ENCODE measurements around the gene TLE4.

The TLE4 gene

GRCh38 chr9:79764374-79764773, 192.6 kb downstream of the TLE4 start:
- H4K91ac ChIP-seq (ENCODE audit: low read depth, low read length, poor library complexity): no peak overlapping the region
- no peak overlapping the region for H2AFZ ChIP-seq (ENCODE audit: low read length)
- DNase-seq (ENCODE audit: low spot score): no peak
- H2BK5ac ChIP-seq (ENCODE audit: low read length): no peak overlapping the region
- no peak overlapping the region for H3K9ac ChIP-seq (ENCODE audit: low read depth, low read length, poor library complexity)
- no peaks in the 10 kb centered on the region for H3K36me3 ChIP-seq (replicated peaks in 1 of 2; ENCODE audit: control insufficient read depth in 2 of 2, insufficient read depth in 2 of 2, low read length in 2 of 2)
- no peak overlapping the region for H3K18ac ChIP-seq (ENCODE audit: low read length)
- H3K9me3 ChIP-seq (replicated peaks in 1 of 2; ENCODE audit: control insufficient read depth in 2 of 2, insufficient read depth in 1 of 2, low read depth in 1 of 2, low read length in 2 of 2): no peaks in the 10 kb centered on the region
- no peaks in the 10 kb centered on the region for H3K27me3 ChIP-seq (ENCODE audit: control insufficient read depth in 3 of 3, insufficient read depth in 3 of 3, low read depth in 1 of 3, low read length in 3 of 3)
- peaks cover 0 to 1% of the 10 kb centered on the region in 2 donors for H3K4me1 ChIP-seq (ENCODE audit: control insufficient read depth in 2 of 2, insufficient read depth in 1 of 2, low read depth in 1 of 2, low read length in 2 of 2)
- no peak overlapping the region for H2BK120ac ChIP-seq (ENCODE audit: low read depth, low read length)
- H3K79me1 ChIP-seq (ENCODE audit: low read depth, low read length): no peaks in the 10 kb centered on the region
- no peak overlapping the region for H2AK5ac ChIP-seq (ENCODE audit: low read depth, low read length)
- H3K27ac ChIP-seq (replicated peaks; ENCODE audit: low read length): no peak overlapping the region
- no peak overlapping the region for H3K14ac ChIP-seq (ENCODE audit: low read length)
- no peak overlapping the region for H3K4me3 ChIP-seq (ENCODE audit: low read length in 2 of 2)
- no peak overlapping the region for H3K23ac ChIP-seq (ENCODE audit: low read depth, low read length, poor library complexity)
- no peak overlapping the region for H2BK12ac ChIP-seq (ENCODE audit: low read length)
- no peak overlapping the region for H2BK15ac ChIP-seq (ENCODE audit: low read length)
- H4K8ac ChIP-seq (ENCODE audit: low read depth, low read length): no peak overlapping the region
- H3K4me2 ChIP-seq (ENCODE audit: insufficient read depth, low read length, poor library complexity, severe bottlenecking): no peak overlapping the region
- WGBS, 2 donors (ENCODE audit: extremely low coverage in 2 of 2, insufficient read length in 2 of 2, insufficient replicate concordance in 1 of 2): no CpG with 5 or more reads among the region's 3 CpGs
- H3K4ac ChIP-seq (ENCODE audit: low read length): no peak overlapping the region

- no peak overlapping the region for H3K4me3 ChIP-seq (ENCODE audit: low read length in 2 of 2)
- no peak overlapping the region for H4K91ac ChIP-seq (ENCODE audit: low read depth, low read length, poor library complexity)
- no peaks in the 10 kb centered on the region for H3K9me3 ChIP-seq (replicated peaks in 1 of 2; ENCODE audit: control insufficient read depth in 2 of 2, insufficient read depth in 1 of 2, low read depth in 1 of 2, low read length in 2 of 2)
- no peak overlapping the region for H2AFZ ChIP-seq (ENCODE audit: low read length)
- H3K4ac ChIP-seq (ENCODE audit: low read length): no peak overlapping the region
- no CpG with 5 or more reads among the region's 6 CpGs for WGBS, 2 donors (ENCODE audit: extremely low coverage in 2 of 2, insufficient read length in 2 of 2, insufficient replicate concordance in 1 of 2)
- H2BK5ac ChIP-seq (ENCODE audit: low read length): no peak overlapping the region
- no peaks in the 10 kb centered on the region for H3K79me1 ChIP-seq (ENCODE audit: low read depth, low read length)
- no peak overlapping the region for H3K9ac ChIP-seq (ENCODE audit: low read depth, low read length, poor library complexity)
- peaks cover 0 to 1% of the 10 kb centered on the region in 2 donors for H3K4me1 ChIP-seq (ENCODE audit: control insufficient read depth in 2 of 2, insufficient read depth in 1 of 2, low read depth in 1 of 2, low read length in 2 of 2)
- no peak overlapping the region for H2BK15ac ChIP-seq (ENCODE audit: low read length)
- no peak overlapping the region for H4K8ac ChIP-seq (ENCODE audit: low read depth, low read length)
- H3K27ac ChIP-seq (replicated peaks; ENCODE audit: low read length): no peak overlapping the region
- no peak overlapping the region for H3K23ac ChIP-seq (ENCODE audit: low read depth, low read length, poor library complexity)
- no peak overlapping the region for H2BK12ac ChIP-seq (ENCODE audit: low read length)
- H3K18ac ChIP-seq (ENCODE audit: low read length): no peak overlapping the region
- H3K36me3 ChIP-seq (replicated peaks in 1 of 2; ENCODE audit: control insufficient read depth in 2 of 2, insufficient read depth in 2 of 2, low read length in 2 of 2): no peaks in the 10 kb centered on the region
- no peak for DNase-seq (ENCODE audit: low spot score)
- H3K14ac ChIP-seq (ENCODE audit: low read length): no peak overlapping the region
- no peaks in the 10 kb centered on the region for H3K27me3 ChIP-seq (ENCODE audit: control insufficient read depth in 3 of 3, insufficient read depth in 3 of 3, low read depth in 1 of 3, low read length in 3 of 3)
- no peak overlapping the region for H3K4me2 ChIP-seq (ENCODE audit: insufficient read depth, low read length, poor library complexity, severe bottlenecking)
- H2AK5ac ChIP-seq (ENCODE audit: low read depth, low read length): no peak overlapping the region
- H2BK120ac ChIP-seq (ENCODE audit: low read depth, low read length): no peak overlapping the region
Measured at GRCh38 chr9:79765466-79765865, 193.7 kb downstream of the TLE4 start.

- H3K23ac ChIP-seq (ENCODE audit: low read depth, low read length, poor library complexity): no peak overlapping the region
- no peak overlapping the region for H3K4me2 ChIP-seq (ENCODE audit: insufficient read depth, low read length, poor library complexity, severe bottlenecking)
- H3K4ac ChIP-seq (ENCODE audit: low read length): no peak overlapping the region
- H3K18ac ChIP-seq (ENCODE audit: low read length): no peak overlapping the region
- H3K27ac ChIP-seq (replicated peaks; ENCODE audit: low read length): no peak overlapping the region
- no peak for DNase-seq (ENCODE audit: low spot score)
- H2BK5ac ChIP-seq (ENCODE audit: low read length): no peak overlapping the region
- H3K9me3 ChIP-seq (replicated peaks in 1 of 2; ENCODE audit: control insufficient read depth in 2 of 2, insufficient read depth in 1 of 2, low read depth in 1 of 2, low read length in 2 of 2): no peaks in the 10 kb centered on the region
- no peaks in the 10 kb centered on the region for H3K79me1 ChIP-seq (ENCODE audit: low read depth, low read length)
- no peaks in the 10 kb centered on the region for H3K36me3 ChIP-seq (replicated peaks in 1 of 2; ENCODE audit: control insufficient read depth in 2 of 2, insufficient read depth in 2 of 2, low read length in 2 of 2)
- H3K4me1 ChIP-seq (ENCODE audit: control insufficient read depth in 2 of 2, insufficient read depth in 1 of 2, low read depth in 1 of 2, low read length in 2 of 2): peaks cover 0 to 1% of the 10 kb centered on the region in 2 donors
- no peak overlapping the region for H2AK5ac ChIP-seq (ENCODE audit: low read depth, low read length)
- H3K4me3 ChIP-seq (ENCODE audit: low read length in 2 of 2): no peak overlapping the region
- H2BK15ac ChIP-seq (ENCODE audit: low read length): no peak overlapping the region
- H3K14ac ChIP-seq (ENCODE audit: low read length): no peak overlapping the region
- H2BK120ac ChIP-seq (ENCODE audit: low read depth, low read length): no peak overlapping the region
- H3K27me3 ChIP-seq (ENCODE audit: control insufficient read depth in 3 of 3, insufficient read depth in 3 of 3, low read depth in 1 of 3, low read length in 3 of 3): no peaks in the 10 kb centered on the region
- no peak overlapping the region for H4K8ac ChIP-seq (ENCODE audit: low read depth, low read length)
- H4K91ac ChIP-seq (ENCODE audit: low read depth, low read length, poor library complexity): no peak overlapping the region
- no peak overlapping the region for H2BK12ac ChIP-seq (ENCODE audit: low read length)
- H2AFZ ChIP-seq (ENCODE audit: low read length): no peak overlapping the region
- no CpG with 5 or more reads among the region's 5 CpGs for WGBS, 2 donors (ENCODE audit: extremely low coverage in 2 of 2, insufficient read length in 2 of 2, insufficient replicate concordance in 1 of 2)
- H3K9ac ChIP-seq (ENCODE audit: low read depth, low read length, poor library complexity): no peak overlapping the region
Measured at GRCh38 chr9:79766091-79766490, 194.3 kb downstream of the TLE4 start.

GRCh38 chr9:79768194-79768593, 196.4 kb downstream of the TLE4 start:
- Histone ChIP-seq H3K9ac (ENCODE audit: low read depth, low read length, poor library complexity) (no peak overlapping the region), H3K4me2 (ENCODE audit: insufficient read depth, low read length, poor library complexity, severe bottlenecking) (no peak overlapping the region), H3K18ac (ENCODE audit: low read length) (no peak overlapping the region), H2BK120ac (ENCODE audit: low read depth, low read length) (no peak overlapping the region), H2AFZ (ENCODE audit: low read length) (no peak overlapping the region), H3K4ac (ENCODE audit: low read length) (no peak overlapping the region), H3K23ac (ENCODE audit: low read depth, low read length, poor library complexity) (no peak overlapping the region), H3K4me3 (ENCODE audit: low read length in 2 of 2) (no peak overlapping the region), H3K79me1 (ENCODE audit: low read depth, low read length) (no peaks in the 10 kb centered on the region), H3K27ac (replicated peaks; ENCODE audit: low read length) (no peak overlapping the region), H3K9me3 (replicated peaks in 1 of 2; ENCODE audit: control insufficient read depth in 2 of 2, insufficient read depth in 1 of 2, low read depth in 1 of 2, low read length in 2 of 2) (no peaks in the 10 kb centered on the region), H3K4me1 (ENCODE audit: control insufficient read depth in 2 of 2, insufficient read depth in 1 of 2, low read depth in 1 of 2, low read length in 2 of 2) (peaks cover 0 to 1% of the 10 kb centered on the region in 2 donors), H4K8ac (ENCODE audit: low read depth, low read length) (no peak overlapping the region), H2BK5ac (ENCODE audit: low read length) (no peak overlapping the region), H2BK12ac (ENCODE audit: low read length) (no peak overlapping the region), H3K27me3 (ENCODE audit: control insufficient read depth in 3 of 3, insufficient read depth in 3 of 3, low read depth in 1 of 3, low read length in 3 of 3) (no peaks in the 10 kb centered on the region), H4K91ac (ENCODE audit: low read depth, low read length, poor library complexity) (no peak overlapping the region), H2AK5ac (ENCODE audit: low read depth, low read length) (no peak overlapping the region), H2BK15ac (ENCODE audit: low read length) (no peak overlapping the region), H3K36me3 (replicated peaks in 1 of 2; ENCODE audit: control insufficient read depth in 2 of 2, insufficient read depth in 2 of 2, low read length in 2 of 2) (no peaks in the 10 kb centered on the region), H3K14ac (ENCODE audit: low read length) (no peak overlapping the region)
- DNase-seq (ENCODE audit: low spot score): no peak
- WGBS, 2 donors (ENCODE audit: extremely low coverage in 2 of 2, insufficient read length in 2 of 2, insufficient replicate concordance in 1 of 2): no CpG with 5 or more reads among the region's 3 CpGs
